DND-41 (cell line): Measurements from ENCODE around the gene IL4.

Experiments used
- ATAC-seq: fragments of 200-7000 bp; cut with Tn5 transposase; 3 replicates; pipeline ENCODE4 v1.9.1; 2021; ENCODE audit warnings: low read depth; ENCODE audit not compliant: insufficient read depth
- DNase-seq: peaks from one replicate; pipeline ENCODE4 v3.0.0-alpha.2; 2020
- H2AFZ ChIP-seq: 2 replicates; pipeline ENCODE4 v1.6.0; 2012; ENCODE audit warnings: low read depth, low read length
- H3K27ac ChIP-seq: 2 replicates; pipeline ENCODE4 v1.5.1; 2012; ENCODE audit warnings: low read length, inconsistent platforms
- H3K27me3 ChIP-seq: fragments of 200-600 bp; sonication (generic); 2 replicates; pipeline ENCODE4 v1.6.0; 2012; ENCODE audit warnings: low read length, mild to moderate bottlenecking, inconsistent platforms; ENCODE audit not compliant: insufficient read depth, poor library complexity
- H3K36me3 ChIP-seq: 2 replicates; pipeline ENCODE4 v1.5.1; 2012; ENCODE audit warnings: low read length, inconsistent platforms; ENCODE audit not compliant: insufficient read depth
- H3K4me1 ChIP-seq: 2 replicates; pipeline ENCODE4 v1.5.1; 2012; ENCODE audit warnings: mild to moderate bottlenecking, low read length; ENCODE audit not compliant: insufficient read depth
- H3K4me2 ChIP-seq: 2 replicates; pipeline ENCODE4 v1.6.0; 2012; ENCODE audit warnings: mild to moderate bottlenecking, moderate library complexity, low read length, inconsistent platforms; ENCODE audit not compliant: insufficient read depth
- H3K4me3 ChIP-seq, 2 experiments: fragments of 200-600 bp in 1 of 2; shearing (Covaris generic) in 1 of 2; 2 replicates each; pipeline ENCODE4 v1.5.1; 2012 to 2016; ENCODE audit warnings: inconsistent platforms in 2 of 2, low read length in 2 of 2, mild to moderate bottlenecking in 2 of 2, low read depth in 1 of 2, moderate library complexity in 1 of 2
- H3K79me2 ChIP-seq: 2 replicates; pipeline ENCODE4 v1.6.0; 2012; ENCODE audit warnings: low read length, inconsistent platforms; ENCODE audit not compliant: insufficient read depth
- H3K9ac ChIP-seq: 2 replicates; pipeline ENCODE4 v1.6.0; 2012; ENCODE audit warnings: low read depth, mild to moderate bottlenecking, inconsistent platforms, low read length, moderate library complexity
- H3K9me3 ChIP-seq: 2 replicates; pipeline ENCODE4 v1.5.1; 2012; ENCODE audit warnings: low read length, moderate library complexity, mild to moderate bottlenecking, inconsistent platforms; ENCODE audit not compliant: insufficient read depth, severe bottlenecking
- H4K20me1 ChIP-seq: 2 replicates; pipeline ENCODE4 v1.6.0; 2012; ENCODE audit warnings: low read length; ENCODE audit not compliant: insufficient read depth
- EZH2 ChIP-seq: IDR thresholded peaks from 3 replicates; pipeline ENCODE4 v1.6.1; 2012; ENCODE audit warnings: borderline replicate concordance, low read depth, mild to moderate bottlenecking, moderate library complexity, low read length, inconsistent platforms; ENCODE audit not compliant: severe bottlenecking
- TF ChIP-seq, protein P1 (sequence below): IDR thresholded peaks from 2 replicates; pipeline ENCODE4 v1.5.1; 2012; ENCODE audit warnings: borderline replicate concordance, low read length, moderate library complexity, mild to moderate bottlenecking; ENCODE audit not compliant: poor library complexity, severe bottlenecking; ENCODE audit errors: extremely low read depth

The IL4 gene

DNA sequence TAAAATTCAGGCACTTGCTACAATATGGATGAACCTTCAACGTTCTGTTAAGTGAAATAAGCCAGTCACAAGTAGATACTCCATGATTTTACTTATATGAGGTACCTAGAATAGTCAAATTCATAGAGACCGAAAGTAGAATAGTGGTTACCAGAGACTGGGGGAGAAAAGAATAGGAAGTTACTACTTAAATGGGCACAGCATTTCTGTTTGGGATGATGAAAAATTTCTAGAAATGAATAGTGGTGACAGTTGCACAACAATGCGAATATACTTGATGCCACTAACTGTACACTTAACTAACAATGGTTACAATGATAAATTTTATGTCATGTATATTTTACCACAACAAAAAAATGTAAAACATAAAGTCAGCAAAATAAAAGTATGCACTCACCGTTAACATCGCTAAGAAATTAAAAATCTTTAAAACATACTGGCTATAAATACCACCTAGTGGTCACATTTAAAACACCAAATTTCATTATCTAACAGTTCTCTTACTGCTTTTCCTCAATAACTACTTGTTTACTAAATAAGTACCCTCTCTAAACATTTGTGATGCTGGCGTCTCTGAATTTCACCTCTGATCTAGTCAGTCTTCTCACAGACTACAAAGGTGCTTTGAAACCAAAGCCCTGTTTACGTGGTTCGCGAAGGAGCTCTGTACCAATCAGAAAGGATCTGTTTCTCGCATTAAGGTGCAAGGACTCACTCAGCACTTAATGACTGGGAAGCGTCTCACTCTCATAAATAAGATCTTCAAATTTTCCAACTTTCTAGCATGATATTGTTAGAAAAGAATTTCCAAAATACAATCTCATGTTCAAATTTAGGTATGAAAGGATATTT, 40.9 kb downstream of the IL4 start:
- peak; percentile 24; the same call in 1 of the 3 replicates for ATAC-seq
- no peak overlapping the region for H3K27ac ChIP-seq

DNA sequence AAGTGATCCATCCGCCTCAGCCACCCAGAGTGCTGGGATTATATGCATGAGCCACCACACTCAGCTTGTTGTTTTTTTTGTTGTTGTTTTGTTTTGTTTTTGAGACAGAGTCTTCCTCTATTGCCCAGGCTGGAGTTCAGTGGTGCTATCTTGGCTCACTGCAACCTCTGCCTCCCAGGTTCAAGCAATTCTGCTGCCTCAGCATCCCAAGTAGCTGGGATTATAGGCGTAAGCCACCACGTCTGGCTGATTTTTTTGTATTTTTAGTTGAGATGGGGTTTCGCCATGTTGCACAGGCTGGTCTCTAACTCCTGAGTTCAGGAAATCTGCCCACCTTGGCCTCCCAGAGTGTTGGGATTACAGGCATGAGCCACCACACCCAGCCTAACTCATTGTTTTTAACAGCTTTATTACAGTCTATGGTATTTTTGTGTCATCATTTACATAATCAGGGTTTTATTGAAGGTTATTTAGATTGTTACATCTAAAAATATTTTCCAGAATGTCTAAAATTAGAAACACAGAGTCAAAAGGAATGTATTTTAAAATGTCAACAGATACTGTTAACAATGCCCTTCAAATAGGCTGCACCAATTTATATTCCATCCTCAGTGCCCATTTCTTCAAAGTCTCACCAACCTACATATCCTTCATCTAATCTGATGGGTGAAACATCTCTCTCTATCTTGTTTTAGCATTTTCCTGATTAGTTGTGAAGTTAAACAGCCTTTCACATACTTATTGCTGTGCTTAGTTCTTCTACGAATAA, 44.9 kb downstream of the IL4 start:
- TF ChIP-seq, protein P1, sequence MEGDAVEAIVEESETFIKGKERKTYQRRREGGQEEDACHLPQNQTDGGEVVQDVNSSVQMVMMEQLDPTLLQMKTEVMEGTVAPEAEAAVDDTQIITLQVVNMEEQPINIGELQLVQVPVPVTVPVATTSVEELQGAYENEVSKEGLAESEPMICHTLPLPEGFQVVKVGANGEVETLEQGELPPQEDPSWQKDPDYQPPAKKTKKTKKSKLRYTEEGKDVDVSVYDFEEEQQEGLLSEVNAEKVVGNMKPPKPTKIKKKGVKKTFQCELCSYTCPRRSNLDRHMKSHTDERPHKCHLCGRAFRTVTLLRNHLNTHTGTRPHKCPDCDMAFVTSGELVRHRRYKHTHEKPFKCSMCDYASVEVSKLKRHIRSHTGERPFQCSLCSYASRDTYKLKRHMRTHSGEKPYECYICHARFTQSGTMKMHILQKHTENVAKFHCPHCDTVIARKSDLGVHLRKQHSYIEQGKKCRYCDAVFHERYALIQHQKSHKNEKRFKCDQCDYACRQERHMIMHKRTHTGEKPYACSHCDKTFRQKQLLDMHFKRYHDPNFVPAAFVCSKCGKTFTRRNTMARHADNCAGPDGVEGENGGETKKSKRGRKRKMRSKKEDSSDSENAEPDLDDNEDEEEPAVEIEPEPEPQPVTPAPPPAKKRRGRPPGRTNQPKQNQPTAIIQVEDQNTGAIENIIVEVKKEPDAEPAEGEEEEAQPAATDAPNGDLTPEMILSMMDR, result no peak
- no peak for TF ChIP-seq EZH2
- DNase-seq, result no peak
- H3K27me3 ChIP-seq, result no peaks in the 10 kb centered on the region

More for the DNA sequence above, 40.9 kb downstream of the IL4 start:
- Histone ChIP-seq H3K4me3 (no peak overlapping the region), H3K9ac (no peak overlapping the region), H3K4me2 (no peak overlapping the region), H3K36me3 (peaks cover 25% of the 10 kb centered on the region; the same call in 1 of the 2 replicates), H3K4me1 (no peaks in the 10 kb centered on the region), H3K27me3 (no peaks in the 10 kb centered on the region), H3K9me3 (no peaks in the 10 kb centered on the region), H2AFZ (no peak overlapping the region), H4K20me1 (no peaks in the 10 kb centered on the region), H3K79me2 (no peaks in the 10 kb centered on the region)
- DNase-seq, result no peak
- no peak for TF ChIP-seq EZH2
- TF ChIP-seq, protein P1, result peak; percentile 42

DNA sequence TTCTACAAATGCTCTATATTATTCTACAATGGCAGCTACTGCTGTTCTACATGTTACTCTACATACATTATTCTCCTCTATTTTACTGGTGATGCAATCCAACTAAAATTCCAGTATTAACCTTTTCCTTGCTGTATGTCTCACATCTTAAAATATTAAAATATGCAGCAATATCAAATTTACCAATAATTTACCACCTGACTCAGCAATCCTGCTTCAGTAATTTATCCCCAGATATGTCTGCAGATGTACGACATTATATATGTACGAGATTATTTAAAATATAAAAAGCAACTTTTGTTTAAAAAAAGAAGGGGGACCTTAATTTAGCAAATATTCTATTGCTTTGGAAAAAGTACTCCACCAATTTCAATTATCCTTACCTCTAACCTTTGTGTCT, 52.0 kb downstream of the IL4 start:
- ATAC-seq, result no peak
- TF ChIP-seq EZH2, result no peak
- TF ChIP-seq, protein P1, result no peak
- no peak overlapping the region for H3K4me3 ChIP-seq
- no peaks in the 10 kb centered on the region for H3K9me3 ChIP-seq
- H3K79me2 ChIP-seq, result peaks cover 8% of the 10 kb centered on the region; the same call in 1 of the 2 replicates
- no peak overlapping the region for H3K9ac ChIP-seq
- DNase-seq, result no peak
- H3K36me3 ChIP-seq, result peaks cover 22% of the 10 kb centered on the region; the same call in 1 of the 2 replicates
- H2AFZ ChIP-seq, result no peak overlapping the region
- H3K27me3 ChIP-seq, result no peaks in the 10 kb centered on the region
- H4K20me1 ChIP-seq, result no peaks in the 10 kb centered on the region
- H3K4me2 ChIP-seq, result no peak overlapping the region
- no peak overlapping the region for H3K27ac ChIP-seq
- no peaks in the 10 kb centered on the region for H3K4me1 ChIP-seq

More for the DNA sequence above, 44.9 kb downstream of the IL4 start:
- no peak overlapping the region for H3K4me2 ChIP-seq
- H3K36me3 ChIP-seq, result peaks cover 27% of the 10 kb centered on the region
- ATAC-seq, result no peak
- no peak overlapping the region for H3K9ac ChIP-seq
- H3K79me2 ChIP-seq, result no peaks in the 10 kb centered on the region
- H3K4me3 ChIP-seq, result no peak overlapping the region
- H3K27ac ChIP-seq, result no peak overlapping the region
- no peaks in the 10 kb centered on the region for H3K4me1 ChIP-seq
- no peaks in the 10 kb centered on the region for H3K9me3 ChIP-seq
- H4K20me1 ChIP-seq, result no peaks in the 10 kb centered on the region
- H2AFZ ChIP-seq, result no peak overlapping the region
